HepG2 (cell line): Measurements from ENCODE around the gene UBXN2A. TPM values are rescaled to one million over a fixed set of nuclear protein-coding genes. Genes with fewer than 3 reads are reported as not detected.

Source experiments
- ATRX ChIP-seq: sonication (generic); formaldehyde crosslinking; IDR thresholded peaks from 2 replicates; pipeline ENCODE4 v1.4.0; 2020; ENCODE audit warnings: missing genetic modification reagents, borderline replicate concordance
- BORCS8-MEF2B ChIP-seq: sonication (generic); formaldehyde crosslinking; IDR thresholded peaks from 2 replicates; pipeline ENCODE4 v1.8.0; 2022; ENCODE audit warnings: mild to moderate bottlenecking, missing genetic modification reagents
- ELF3 ChIP-seq: IDR thresholded peaks from 2 replicates; pipeline ENCODE4 v1.6.1; 2016; ENCODE audit warnings: missing genetic modification reagents, missing compliant biosample characterization
- FOXK1 ChIP-seq: sonication (generic); formaldehyde crosslinking; IDR thresholded peaks from 2 replicates; pipeline ENCODE4 v1.4.0; 2020; ENCODE audit warnings: low read depth, missing genetic modification reagents, borderline replicate concordance
- GFI1 ChIP-seq: sonication (generic); formaldehyde crosslinking; IDR thresholded peaks from 2 replicates; pipeline ENCODE4 v1.5.0; 2020; ENCODE audit warnings: missing genetic modification reagents, mild to moderate bottlenecking, borderline replicate concordance
- HOXA5 ChIP-seq: sonication (generic); formaldehyde crosslinking; IDR thresholded peaks from 2 replicates; pipeline ENCODE4 v1.4.0; 2020; ENCODE audit warnings: missing genetic modification reagents
- IRF2 ChIP-seq: IDR thresholded peaks from 2 replicates; pipeline ENCODE4 v1.6.1; 2018; ENCODE audit warnings: missing genetic modification reagents, missing compliant biosample characterization
- NFIB ChIP-seq: sonication (generic); formaldehyde crosslinking; IDR thresholded peaks from 2 replicates; pipeline ENCODE4 v1.9.0; 2021; ENCODE audit warnings: missing genetic modification reagents, mild to moderate bottlenecking, borderline replicate concordance
- NPAS2 ChIP-seq: sonication (generic); formaldehyde crosslinking; IDR thresholded peaks from 2 replicates; pipeline ENCODE4 v1.8.0; 2022; ENCODE audit warnings: mild to moderate bottlenecking, missing genetic modification reagents, borderline replicate concordance
- PPARG ChIP-seq: conservative IDR thresholded peaks from 2 replicates; pipeline ENCODE4 v1.6.1; 2016; ENCODE audit warnings: missing biosample characterization, missing genetic modification reagents
- SNRNP70 ChIP-seq: fragments of 200-400 bp; formaldehyde crosslinking; IDR thresholded peaks from 2 replicates; pipeline ENCODE4 v1.6.1; 2017; ENCODE audit warnings: mild to moderate bottlenecking, low read depth, low read length, moderate library complexity
- SP1 ChIP-seq, 2 experiments: fragments of 450-650 bp in 1 of 2; sonication (generic) in 1 of 2; formaldehyde crosslinking in 1 of 2; IDR thresholded peaks; 2 replicates each; pipeline versions ENCODE4 v1.4.0 to v1.6.1; 2016 to 2020; ENCODE audit warnings: missing genetic modification reagents in 1 of 2
- ZBTB8A ChIP-seq: sonication (generic); formaldehyde crosslinking; IDR thresholded peaks from 2 replicates; pipeline ENCODE4 v1.4.0; 2020; ENCODE audit warnings: mild to moderate bottlenecking, low read depth, missing genetic modification reagents, borderline replicate concordance
- ZFP41 ChIP-seq: sonication (generic); formaldehyde crosslinking; IDR thresholded peaks from 2 replicates; pipeline ENCODE4 v1.4.0; 2020; ENCODE audit warnings: mild to moderate bottlenecking, missing genetic modification reagents, borderline replicate concordance
- ZMYM3 ChIP-seq: sonication (generic); formaldehyde crosslinking; IDR thresholded peaks from 2 replicates; pipeline ENCODE4 v1.5.1; 2020; ENCODE audit warnings: mild to moderate bottlenecking, missing genetic modification reagents
- ZNF138 ChIP-seq: sonication (generic); formaldehyde crosslinking; IDR thresholded peaks from 2 replicates; pipeline ENCODE4 v1.5.0; 2020; ENCODE audit warnings: mild to moderate bottlenecking, low read depth, missing genetic modification reagents
- ZNF24 ChIP-seq: fragments of 450-650 bp; IDR thresholded peaks from 2 replicates; pipeline ENCODE4 v1.6.1; 2017; ENCODE audit warnings: antibody characterized with exemption, mild to moderate bottlenecking
- ZNF367 ChIP-seq: sonication (generic); formaldehyde crosslinking; IDR thresholded peaks from 2 replicates; pipeline ENCODE4 v1.4.0; 2020; ENCODE audit warnings: missing genetic modification reagents, borderline replicate concordance
- ZNF432 ChIP-seq: sonication (generic); formaldehyde crosslinking; IDR thresholded peaks from 2 replicates; pipeline ENCODE4 v1.5.0; 2020; ENCODE audit warnings: missing genetic modification reagents, mild to moderate bottlenecking, borderline replicate concordance
- ZNF670 ChIP-seq: sonication (generic); formaldehyde crosslinking; IDR thresholded peaks from 2 replicates; pipeline ENCODE4 v1.8.0; 2022; ENCODE audit warnings: mild to moderate bottlenecking, missing genetic modification reagents, borderline replicate concordance
- ZNF709 ChIP-seq: sonication (generic); formaldehyde crosslinking; IDR thresholded peaks from 2 replicates; pipeline ENCODE4 v1.5.0; 2020; ENCODE audit warnings: mild to moderate bottlenecking, missing genetic modification reagents
- ZNF747 ChIP-seq: sonication (generic); formaldehyde crosslinking; IDR thresholded peaks from 2 replicates; pipeline ENCODE4 v1.8.1; 2023; ENCODE audit warnings: missing genetic modification reagents, mild to moderate bottlenecking, borderline replicate concordance
- polyA plus RNA-seq, 8 experiments: library from polyadenylated mRNA; depleted of rRNA in 3 of 8; stranded (reverse) in 7 of 8; unstranded in 1 of 8; fragments of >200 nt; fragmentation: Illumina TruSeq in 4 of 8; extraction: Trizol in 4 of 8; gene quantifications; 2 replicates each; pipeline versions ENCODE4 v1.2.1 to v1.2.3, GENCODE V29; 2011 to 2016; ENCODE audit warnings: low read depth in 4 of 8, missing spikeins in 1 of 8, mixed read lengths in 1 of 8; ENCODE audit not compliant: insufficient read depth in 1 of 8
- total RNA-seq, 5 experiments: library from RNA; depleted of rRNA; stranded (reverse); fragments of >200 nt; fragmentation: Illumina TruSeq; extraction: Trizol; gene quantifications; 2 replicates each; pipeline ENCODE4 v1.2.3, GENCODE V29; 2016; ENCODE audit warnings: low read depth in 1 of 5
- TF ChIP-seq, protein P1 (sequence below): sonication (generic); formaldehyde crosslinking; IDR thresholded peaks from 2 replicates; pipeline ENCODE4 v1.4.0; 2020; ENCODE audit warnings: low read depth, mild to moderate bottlenecking, missing genetic modification reagents
- TF ChIP-seq, protein P2 (sequence below): IDR thresholded peaks from 2 replicates; pipeline ENCODE4 v1.6.1; 2012; ENCODE audit warnings: low read depth, low read length, improper control_type of control experiment
- TF ChIP-seq, protein P3 (sequence below): IDR thresholded peaks from 2 replicates; pipeline ENCODE4 v1.6.1; 2016; ENCODE audit warnings: low read depth

UBXN2A gene
- total and polyA plus RNA-seq, 2 of the 13 experiments (the other 11 are each of a cell fraction or from before 2014, with no cell fraction given): 8.3 to 20.9 TPM

DNA sequence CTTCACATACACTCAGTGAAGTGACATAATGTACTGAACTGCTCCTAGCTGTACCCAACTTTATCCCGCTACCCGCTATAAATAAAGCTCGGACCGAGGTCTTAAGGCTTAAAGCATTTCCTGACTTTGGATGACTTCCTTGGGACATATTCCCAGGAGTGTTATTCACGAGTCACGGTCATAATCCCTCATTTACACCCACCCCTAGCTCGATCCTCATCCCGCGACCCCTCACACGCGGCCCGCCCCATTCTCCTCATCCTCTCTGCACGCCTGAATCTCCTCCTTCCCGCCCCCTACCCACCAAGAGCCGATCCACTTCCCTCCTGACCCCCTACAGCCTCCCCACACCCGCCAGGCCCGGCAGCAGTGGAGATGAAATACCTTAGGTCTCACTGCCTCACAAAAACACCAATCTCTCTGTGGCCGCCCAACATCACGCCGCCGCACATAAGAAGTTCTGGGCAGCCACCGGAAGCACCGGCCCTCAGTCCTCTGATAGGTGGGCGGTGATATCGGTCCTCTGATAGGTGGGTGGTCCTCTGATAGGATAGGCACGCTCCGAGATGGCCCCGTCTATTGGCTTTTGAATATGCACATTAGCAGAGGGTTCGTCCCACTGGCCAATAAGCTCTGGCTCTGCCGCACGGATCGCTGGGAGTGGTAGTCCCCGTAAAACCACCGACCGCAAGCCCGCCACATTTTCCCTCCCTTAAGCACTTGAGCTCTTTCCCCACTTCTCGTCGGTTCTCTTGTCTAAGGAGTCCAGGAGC, 106.9 kb downstream of the UBXN2A start, which contains the start of gene WDCP (continued):
- TF ChIP-seq ATRX (CRISPR knock-in tag) (no peak), ZNF709 (peak; percentile 72), HOXA5 (CRISPR knock-in tag) (peak; percentile 86), FOXK1 (CRISPR knock-in tag) (peak; percentile 21; the same call in 1 of the 2 replicates), NPAS2 (CRISPR knock-in tag) (no peak), SNRNP70 (no peak), PPARG (CRISPR knock-in tag) (no peak), GFI1 (CRISPR knock-in tag) (peak; percentile 72; the same call in 1 of the 2 replicates), ZMYM3 (CRISPR knock-in tag) (no peak), NFIB (CRISPR knock-in tag) (no peak), ZBTB8A (no peak), ZNF138 (no peak), ZFP41 (CRISPR knock-in tag) (no peak), ELF3 (no peak), SP1 (IDR thresholded peaks at IDR 0.05) (no peak), SP1 (CRISPR knock-in tag; IDR thresholded peaks at IDR 0.05) (no peak; the same call in 1 of the 2 replicates), ZNF670 (CRISPR knock-in tag) (no peak; the same call in 1 of the 2 replicates), ZNF432 (no peak), IRF2 (CRISPR knock-in tag) (no peak; the same call in 1 of the 2 replicates), ZNF24 (no peak), ZNF747 (CRISPR knock-in tag) (no peak; the same call in 1 of the 2 replicates), BORCS8-MEF2B (CRISPR knock-in tag) (peak; percentile 83), ZNF367 (CRISPR knock-in tag) (no peak)
- TF ChIP-seq, protein P1, sequence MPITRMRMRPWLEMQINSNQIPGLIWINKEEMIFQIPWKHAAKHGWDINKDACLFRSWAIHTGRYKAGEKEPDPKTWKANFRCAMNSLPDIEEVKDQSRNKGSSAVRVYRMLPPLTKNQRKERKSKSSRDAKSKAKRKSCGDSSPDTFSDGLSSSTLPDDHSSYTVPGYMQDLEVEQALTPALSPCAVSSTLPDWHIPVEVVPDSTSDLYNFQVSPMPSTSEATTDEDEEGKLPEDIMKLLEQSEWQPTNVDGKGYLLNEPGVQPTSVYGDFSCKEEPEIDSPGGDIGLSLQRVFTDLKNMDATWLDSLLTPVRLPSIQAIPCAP (CRISPR knock-in tag): no peak
- TF ChIP-seq, protein P2, sequence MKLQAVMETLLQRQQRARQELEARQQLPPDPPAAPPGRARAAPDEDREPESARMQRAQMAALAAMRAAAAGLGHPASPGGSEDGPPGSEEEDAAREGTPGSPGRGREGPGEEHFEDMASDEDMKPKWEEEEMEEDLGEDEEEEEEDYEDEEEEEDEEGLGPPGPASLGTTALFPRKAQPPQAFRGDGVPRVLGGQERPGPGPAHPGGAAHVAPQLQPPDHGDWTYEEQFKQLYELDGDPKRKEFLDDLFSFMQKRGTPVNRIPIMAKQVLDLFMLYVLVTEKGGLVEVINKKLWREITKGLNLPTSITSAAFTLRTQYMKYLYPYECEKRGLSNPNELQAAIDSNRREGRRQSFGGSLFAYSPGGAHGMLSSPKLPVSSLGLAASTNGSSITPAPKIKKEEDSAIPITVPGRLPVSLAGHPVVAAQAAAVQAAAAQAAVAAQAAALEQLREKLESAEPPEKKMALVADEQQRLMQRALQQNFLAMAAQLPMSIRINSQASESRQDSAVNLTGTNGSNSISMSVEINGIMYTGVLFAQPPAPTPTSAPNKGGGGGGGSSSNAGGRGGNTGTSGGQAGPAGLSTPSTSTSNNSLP: peak; percentile 68; the same call in 1 of the 2 replicates
- TF ChIP-seq, protein P3, sequence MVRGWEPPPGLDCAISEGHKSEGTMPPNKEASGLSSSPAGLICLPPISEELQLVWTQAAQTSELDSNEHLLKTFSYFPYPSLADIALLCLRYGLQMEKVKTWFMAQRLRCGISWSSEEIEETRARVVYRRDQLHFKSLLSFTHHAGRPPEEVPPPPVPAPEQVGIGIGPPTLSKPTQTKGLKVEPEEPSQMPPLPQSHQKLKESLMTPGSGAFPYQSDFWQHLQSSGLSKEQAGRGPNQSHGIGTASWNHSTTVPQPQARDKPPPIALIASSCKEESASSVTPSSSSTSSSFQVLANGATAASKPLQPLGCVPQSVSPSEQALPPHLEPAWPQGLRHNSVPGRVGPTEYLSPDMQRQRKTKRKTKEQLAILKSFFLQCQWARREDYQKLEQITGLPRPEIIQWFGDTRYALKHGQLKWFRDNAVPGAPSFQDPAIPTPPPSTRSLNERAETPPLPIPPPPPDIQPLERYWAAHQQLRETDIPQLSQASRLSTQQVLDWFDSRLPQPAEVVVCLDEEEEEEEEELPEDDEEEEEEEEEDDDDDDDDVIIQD (CRISPR knock-in tag): no peak
